ENCODE results near the gene RTEL1.
"Not testable (repeated sequence)": the region's sequence is repeated elsewhere in the genome, so short reads cannot be mapped to it uniquely, and the experiment has no call there.

Gene RTEL1

GRCh38 chr20:63645218-63645617 is 12.9 kb upstream of the RTEL1 start:
- no peak overlapping the region for H3K4me3 ChIP-seq (ENCODE audit: low read length)

GRCh38 chr20:63648190-63648589 is 9.9 kb upstream of the RTEL1 start:
- no peak overlapping the region for H3K4me3 ChIP-seq (ENCODE audit: low read length)
- no peaks in the 10 kb centered on the region for H3K27me3 ChIP-seq (ENCODE audit: control insufficient read depth, insufficient read depth, low read length)
- H3K36me3 ChIP-seq (ENCODE audit: control insufficient read depth, insufficient read depth, low read length): no peaks in the 10 kb centered on the region
- no peak overlapping the region for H3K27ac ChIP-seq (ENCODE audit: low read depth, low read length)
- H3K9ac ChIP-seq (ENCODE audit: low read length): no peak overlapping the region
- H3K4me1 ChIP-seq (ENCODE audit: control insufficient read depth, insufficient read depth, low read length): no peaks in the 10 kb centered on the region

More at GRCh38 chr20:63645218-63645617, 12.9 kb upstream of the RTEL1 start:
- H3K36me3 ChIP-seq (ENCODE audit: control insufficient read depth, insufficient read depth, low read length): no peaks in the 10 kb centered on the region
- H3K9ac ChIP-seq (ENCODE audit: low read length): no peak overlapping the region
- no peak overlapping the region for H3K27ac ChIP-seq (ENCODE audit: low read depth, low read length)
- no peaks in the 10 kb centered on the region for H3K4me1 ChIP-seq (ENCODE audit: control insufficient read depth, insufficient read depth, low read length)
- H3K27me3 ChIP-seq (ENCODE audit: control insufficient read depth, insufficient read depth, low read length): no peaks in the 10 kb centered on the region

GRCh38 chr20:63648895-63649589 is 9.1 kb upstream of the RTEL1 start:
- peaks cover under 1% of the 10 kb centered on the region for H3K4me1 ChIP-seq (ENCODE audit: control insufficient read depth, insufficient read depth, low read length)
- H3K27ac ChIP-seq (ENCODE audit: low read depth, low read length): no peak overlapping the region
- H3K4me3 ChIP-seq (ENCODE audit: low read length): no peak overlapping the region
- H3K27me3 ChIP-seq (ENCODE audit: control insufficient read depth, insufficient read depth, low read length): no peaks in the 10 kb centered on the region
- no peaks in the 10 kb centered on the region for H3K36me3 ChIP-seq (ENCODE audit: control insufficient read depth, insufficient read depth, low read length)
- H3K9ac ChIP-seq (ENCODE audit: low read length): no peak overlapping the region

- H3K4me3 ChIP-seq (ENCODE audit: low read length); H3K9ac ChIP-seq (ENCODE audit: low read length); H3K36me3 ChIP-seq (ENCODE audit: control insufficient read depth, insufficient read depth, low read length); H3K27ac ChIP-seq (ENCODE audit: low read depth, low read length); H3K27me3 ChIP-seq (ENCODE audit: control insufficient read depth, insufficient read depth, low read length); H3K4me1 ChIP-seq (ENCODE audit: control insufficient read depth, insufficient read depth, low read length): not testable (repeated sequence)
Measured at GRCh38 chr20:63650486-63650885, 7.6 kb upstream of the RTEL1 start.

GRCh38 chr20:63651942-63652191 is 6.2 kb upstream of the RTEL1 start:
- peaks cover 2% of the 10 kb centered on the region for H3K27me3 ChIP-seq (ENCODE audit: control insufficient read depth, insufficient read depth, low read length)
- peaks cover 4% of the 10 kb centered on the region for H3K4me1 ChIP-seq (ENCODE audit: control insufficient read depth, insufficient read depth, low read length)
- no peaks in the 10 kb centered on the region for H3K36me3 ChIP-seq (ENCODE audit: control insufficient read depth, insufficient read depth, low read length)
- peak overlapping the region; percentile 68 for H3K4me3 ChIP-seq (ENCODE audit: low read length)
- no peak overlapping the region for H3K9ac ChIP-seq (ENCODE audit: low read length)
- no peak overlapping the region for H3K27ac ChIP-seq (ENCODE audit: low read depth, low read length)

GRCh38 chr20:63652192-63652980 is 5.7 kb upstream of the RTEL1 start:
- H3K27ac ChIP-seq (ENCODE audit: low read depth, low read length): no peak overlapping the region
- H3K36me3 ChIP-seq (ENCODE audit: control insufficient read depth, insufficient read depth, low read length): no peaks in the 10 kb centered on the region
- no peak overlapping the region for H3K9ac ChIP-seq (ENCODE audit: low read length)
- peaks cover 9% of the 10 kb centered on the region for H3K4me1 ChIP-seq (ENCODE audit: control insufficient read depth, insufficient read depth, low read length)
- peak overlapping the region; percentile 68 for H3K4me3 ChIP-seq (ENCODE audit: low read length)
- H3K27me3 ChIP-seq (ENCODE audit: control insufficient read depth, insufficient read depth, low read length): peaks cover 2% of the 10 kb centered on the region

GRCh38 chr20:63653041-63653973 is 4.8 kb upstream of the RTEL1 start, which contains the start of gene STMN3:
Gene STMN3, minus strand, starts transcription at chr20:63653424. Its CDS starts 79 bp downstream, at chr20:63653345.
- Histone ChIP-seq H3K4me3 (ENCODE audit: low read length) (peak within 1 kb of the TSS; percentile 68), H3K36me3 (ENCODE audit: control insufficient read depth, insufficient read depth, low read length) (no peaks in the 10 kb centered on the region), H3K9ac (ENCODE audit: low read length) (no peak within 1 kb of the TSS), H3K4me1 (ENCODE audit: control insufficient read depth, insufficient read depth, low read length) (peaks cover 11% of the 10 kb centered on the region), H3K27ac (ENCODE audit: low read depth, low read length) (peak within 1 kb of the TSS; percentile 79), H3K27me3 (ENCODE audit: control insufficient read depth, insufficient read depth, low read length) (peaks cover 2% of the 10 kb centered on the region)

- no peak overlapping the region for H3K9ac ChIP-seq (ENCODE audit: low read length)
Measured at GRCh38 chr20:63653974-63654668, 4.0 kb upstream of the RTEL1 start.

GRCh38 chr20:63655249-63655648 is 2.9 kb upstream of the RTEL1 start:
- no peak overlapping the region for H3K4me3 ChIP-seq (ENCODE audit: low read length)
- H3K36me3 ChIP-seq (ENCODE audit: control insufficient read depth, insufficient read depth, low read length): no peaks in the 10 kb centered on the region
- H3K27ac ChIP-seq (ENCODE audit: low read depth, low read length): no peak overlapping the region
- no peak overlapping the region for H3K9ac ChIP-seq (ENCODE audit: low read length)
- H3K27me3 ChIP-seq (ENCODE audit: control insufficient read depth, insufficient read depth, low read length): peaks cover 2% of the 10 kb centered on the region
- H3K4me1 ChIP-seq (ENCODE audit: control insufficient read depth, insufficient read depth, low read length): peaks cover 18% of the 10 kb centered on the region

More at GRCh38 chr20:63653974-63654668, 4.0 kb upstream of the RTEL1 start:
- Histone ChIP-seq H3K4me1 (ENCODE audit: control insufficient read depth, insufficient read depth, low read length) (peaks cover 14% of the 10 kb centered on the region), H3K36me3 (ENCODE audit: control insufficient read depth, insufficient read depth, low read length) (no peaks in the 10 kb centered on the region), H3K27ac (ENCODE audit: low read depth, low read length) (peak overlapping the region; percentile 79), H3K27me3 (ENCODE audit: control insufficient read depth, insufficient read depth, low read length) (peaks cover 2% of the 10 kb centered on the region), H3K4me3 (ENCODE audit: low read length) (peak overlapping the region; percentile 55)

- Histone ChIP-seq H3K4me1 (ENCODE audit: control insufficient read depth, insufficient read depth, low read length) (peaks cover 18% of the 10 kb centered on the region), H3K27me3 (ENCODE audit: control insufficient read depth, insufficient read depth, low read length) (peaks cover 2% of the 10 kb centered on the region), H3K4me3 (ENCODE audit: low read length) (no peak overlapping the region), H3K9ac (ENCODE audit: low read length) (no peak overlapping the region), H3K27ac (ENCODE audit: low read depth, low read length) (no peak overlapping the region), H3K36me3 (ENCODE audit: control insufficient read depth, insufficient read depth, low read length) (no peaks in the 10 kb centered on the region)
Measured at GRCh38 chr20:63656451-63656850, 1.7 kb upstream of the RTEL1 start.

GRCh38 chr20:63657260-63657936 is 714 bp upstream of the RTEL1 start:
- H3K9ac ChIP-seq (ENCODE audit: low read length): peak overlapping the region; percentile 59
- peak overlapping the region; percentile 85 for H3K4me3 ChIP-seq (ENCODE audit: low read length)
- peaks cover 2% of the 10 kb centered on the region for H3K27me3 ChIP-seq (ENCODE audit: control insufficient read depth, insufficient read depth, low read length)
- peaks cover 5% of the 10 kb centered on the region for H3K36me3 ChIP-seq (ENCODE audit: control insufficient read depth, insufficient read depth, low read length)
- H3K4me1 ChIP-seq (ENCODE audit: control insufficient read depth, insufficient read depth, low read length): peaks cover 18% of the 10 kb centered on the region
- H3K27ac ChIP-seq (ENCODE audit: low read depth, low read length): peak overlapping the region; percentile 85

Measured in rectal smooth muscle tissue (tissue), 1 donor.